Measurements from ENCODE around the gene GGT7.

GGT7 gene

GRCh38 chr20:34848597-34848996 lies 24.1 kb downstream of the GGT7 start:
- Mint-ChIP-seq H3K27me3 (peaks cover under 1% of the 10 kb centered on the region), H3K4me3 (no peak overlapping the region), H3K4me1 (no peaks in the 10 kb centered on the region), H3K27ac (no peak overlapping the region), H3K9me3 (no peaks in the 10 kb centered on the region), H3K36me3 (peaks cover 9% of the 10 kb centered on the region)
- DNase-seq (ENCODE audit: low spot score in 2 of 2) (no peak), ATAC-seq (ENCODE audit: low read depth) (no peak)

DNA sequence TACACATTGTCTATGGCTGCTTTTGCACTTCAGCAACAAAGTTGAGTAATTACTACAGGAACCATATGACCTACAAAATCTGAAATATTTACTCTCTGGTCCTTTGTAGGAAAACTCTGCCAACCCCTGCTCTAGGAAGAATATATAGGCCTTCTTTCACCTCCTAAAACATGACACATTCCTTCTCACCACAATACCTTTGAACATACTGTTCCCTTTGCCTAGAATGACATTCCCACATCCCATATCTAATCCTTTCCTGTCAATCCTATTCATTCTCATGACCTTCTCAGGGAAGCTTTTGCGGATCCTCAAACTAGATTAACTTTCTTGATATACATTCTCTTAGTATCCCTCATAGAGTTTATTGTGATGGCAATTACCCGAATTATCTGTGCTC lies 29.2 kb downstream of the GGT7 start:
- peaks cover 3% of the 10 kb centered on the region for H3K27me3 Mint-ChIP-seq
- DNase-seq (ENCODE audit: low spot score in 2 of 2) (no peak), ATAC-seq (ENCODE audit: low read depth) (no peak)
- no peak overlapping the region for H3K27ac Mint-ChIP-seq
- H3K36me3 Mint-ChIP-seq = peaks cover 5% of the 10 kb centered on the region
- H3K9me3 Mint-ChIP-seq = no peaks in the 10 kb centered on the region
- H3K4me1 Mint-ChIP-seq = no peaks in the 10 kb centered on the region
- no peak overlapping the region for H3K4me3 Mint-ChIP-seq

DNA sequence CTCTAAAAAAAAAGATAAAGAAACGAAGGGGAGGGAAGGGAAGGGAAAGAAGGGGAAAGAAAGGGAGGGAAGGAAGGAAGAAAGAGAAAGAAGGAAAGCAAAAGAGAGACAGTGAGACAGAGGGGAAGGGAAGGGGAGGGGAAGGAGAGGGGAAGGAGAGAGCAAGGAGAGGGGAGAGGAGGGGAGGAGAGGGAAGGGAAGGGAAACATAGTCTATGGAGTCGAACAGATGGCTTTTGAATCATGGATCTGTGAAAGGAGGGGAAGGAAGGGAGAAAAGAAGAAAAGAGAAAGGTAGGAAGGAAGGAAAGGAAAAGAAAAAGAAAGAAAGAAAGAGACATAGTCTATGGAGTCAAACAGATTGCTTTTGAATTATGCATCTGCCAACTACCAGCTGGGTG lies 30.5 kb downstream of the GGT7 start:
- H3K27me3 Mint-ChIP-seq = peaks cover 6% of the 10 kb centered on the region
- no peaks in the 10 kb centered on the region for H3K4me1 Mint-ChIP-seq
- DNase-seq (ENCODE audit: low spot score in 2 of 2) = no peak
- H3K27ac Mint-ChIP-seq = no peak overlapping the region
- H3K36me3 Mint-ChIP-seq = peaks cover 5% of the 10 kb centered on the region
- H3K9me3 Mint-ChIP-seq = no peaks in the 10 kb centered on the region
- no peak overlapping the region for H3K4me3 Mint-ChIP-seq
- ATAC-seq (ENCODE audit: low read depth) = no peak

- Mint-ChIP-seq H3K4me3 (no peak overlapping the region), H3K27me3 (peaks cover 13% of the 10 kb centered on the region), H3K4me1 (peaks cover 2% of the 10 kb centered on the region), H3K36me3 (no peaks in the 10 kb centered on the region), H3K9me3 (no peaks in the 10 kb centered on the region), H3K27ac (no peak overlapping the region)
- DNase-seq (ENCODE audit: low spot score in 2 of 2) (peak in 1 of 2 donors; percentile 35), ATAC-seq (ENCODE audit: low read depth) (peak; percentile 44)
These were observed 38.2 kb downstream of the GGT7 start for GRCh38 chr20:34834459-34834893.

GRCh38 chr20:34831936-34832335 lies 40.7 kb downstream of the GGT7 start:
- Mint-ChIP-seq H3K36me3 (no peaks in the 10 kb centered on the region), H3K9me3 (no peaks in the 10 kb centered on the region), H3K4me3 (no peak overlapping the region), H3K27me3 (peaks cover 10% of the 10 kb centered on the region), H3K27ac (no peak overlapping the region), H3K4me1 (peaks cover 2% of the 10 kb centered on the region)
- DNase-seq (ENCODE audit: low spot score in 2 of 2) (no peak), ATAC-seq (ENCODE audit: low read depth) (no peak)

DNA sequence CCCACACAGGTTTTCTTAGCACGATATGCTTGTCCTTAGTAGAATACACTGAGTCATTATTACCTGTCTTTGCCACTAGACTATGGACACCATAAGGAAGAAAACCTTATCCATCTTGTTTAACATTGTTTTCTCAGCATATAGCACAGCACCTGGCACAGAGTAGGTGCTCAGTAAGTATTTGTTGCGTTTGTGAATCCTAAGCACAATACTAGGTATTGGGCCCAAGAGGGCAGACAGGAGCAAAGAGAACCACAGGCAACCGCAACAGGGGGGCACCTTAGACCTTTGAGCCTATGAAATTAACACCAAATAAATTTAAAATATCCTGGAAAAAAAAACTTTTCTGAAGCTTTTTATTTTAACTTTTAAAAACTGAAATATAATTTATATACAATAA lies 43.5 kb downstream of the GGT7 start:
- no peak overlapping the region for H3K4me3 Mint-ChIP-seq
- DNase-seq (ENCODE audit: low spot score in 2 of 2) (no peak), ATAC-seq (ENCODE audit: low read depth) (no peak)
- peaks cover 9% of the 10 kb centered on the region for H3K27me3 Mint-ChIP-seq
- H3K9me3 Mint-ChIP-seq = no peaks in the 10 kb centered on the region
- H3K4me1 Mint-ChIP-seq = peaks cover 7% of the 10 kb centered on the region
- no peaks in the 10 kb centered on the region for H3K36me3 Mint-ChIP-seq
- H3K27ac Mint-ChIP-seq = no peak overlapping the region

DNA sequence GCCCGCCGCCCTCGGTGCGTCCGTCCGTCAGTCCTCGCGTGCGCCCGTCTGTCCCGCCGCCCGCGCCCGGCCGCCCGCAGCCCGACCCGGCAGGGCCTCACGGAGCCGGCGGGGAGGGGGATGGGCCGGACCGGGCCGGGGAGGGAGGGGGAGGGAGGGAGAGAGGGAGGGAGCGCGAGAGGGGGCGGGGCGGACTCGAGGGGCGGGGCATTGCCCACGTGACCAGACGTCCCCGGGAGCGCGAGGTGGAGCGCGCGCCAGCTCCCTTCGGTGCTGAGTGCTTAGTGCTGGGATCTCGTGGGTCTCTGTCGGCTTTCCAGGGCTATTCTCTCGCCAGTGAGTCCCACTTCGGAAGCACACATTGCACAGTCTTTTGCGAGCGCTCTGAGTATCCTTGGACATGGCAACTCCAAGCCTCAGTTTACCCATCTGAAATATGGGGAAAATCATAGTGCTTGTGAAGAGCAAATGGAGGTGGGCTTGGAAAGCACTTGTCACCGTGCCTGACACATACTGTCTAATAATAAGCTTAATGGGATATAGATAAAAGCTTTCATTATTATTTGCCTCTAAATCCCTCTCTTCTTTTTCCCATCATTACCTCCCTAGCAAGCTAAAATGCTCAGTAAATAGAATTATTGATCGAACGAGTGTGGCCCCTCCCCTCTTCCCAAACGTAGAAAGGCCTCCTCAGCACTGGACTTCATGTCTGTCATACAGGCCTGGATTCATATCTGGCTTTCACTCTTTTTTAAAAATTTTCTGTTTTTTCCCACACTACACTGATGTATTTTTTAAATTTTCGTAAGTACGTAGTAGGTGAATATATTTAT lies 46.9 kb downstream of the GGT7 start, which contains the start of gene NCOA6:
TSS of gene NCOA6 (minus strand) at position 122 of the 833 bp plus-strand sequence. CDS start 43,296 bp downstream, outside the sequence.
- Mint-ChIP-seq H3K36me3 (peaks cover 4% of the 10 kb centered on the region), H3K4me1 (peaks cover 25% of the 10 kb centered on the region), H3K27ac (peak within 1 kb of the TSS; percentile 79), H3K27me3 (no peaks in the 10 kb centered on the region), H3K4me3 (peak within 1 kb of the TSS; percentile 95), H3K9me3 (no peaks in the 10 kb centered on the region)
- DNase-seq (ENCODE audit: low spot score in 2 of 2) = peak in 1 of 2 donors; percentile 71
- ATAC-seq (ENCODE audit: low read depth) = peak; percentile 71

DNA sequence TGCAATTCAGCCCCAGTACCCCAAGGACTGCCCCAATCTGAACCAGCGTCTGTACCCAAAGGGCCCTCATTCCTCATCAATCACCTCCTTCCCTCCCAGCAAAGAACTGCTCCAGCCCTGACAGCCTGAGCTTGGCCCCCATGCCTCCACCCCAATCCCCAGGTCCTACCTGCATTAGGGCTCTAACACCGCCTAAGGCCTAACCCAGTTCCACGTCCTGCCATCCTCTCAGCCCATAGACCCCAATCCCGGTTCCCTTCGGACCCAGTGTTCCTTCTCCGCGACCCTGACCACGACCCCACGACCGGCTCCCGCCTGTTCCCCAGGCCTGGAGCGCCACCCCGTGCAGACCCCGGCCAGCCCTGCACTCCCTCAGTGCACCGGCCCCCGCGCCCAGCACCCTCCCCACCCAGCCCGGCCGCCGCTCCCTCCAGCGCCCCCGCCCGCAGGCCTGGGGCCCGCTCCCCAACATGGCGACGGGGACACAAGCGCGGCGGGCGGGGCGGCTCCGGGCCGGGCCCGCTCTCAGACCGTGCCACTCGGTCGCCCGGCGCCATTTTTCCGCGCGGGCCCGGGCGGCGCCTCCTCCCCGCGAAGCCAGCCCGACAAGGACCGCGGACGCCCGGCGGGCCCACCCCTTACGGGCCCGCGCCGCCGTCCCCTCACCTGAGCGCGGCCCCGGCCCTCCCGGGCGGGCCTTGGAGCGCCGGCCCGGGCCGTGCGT lies 47.7 kb downstream of the GGT7 start:
- peaks cover 26% of the 10 kb centered on the region for H3K4me1 Mint-ChIP-seq
- peak; percentile 60 to 76 for DNase-seq (ENCODE audit: low spot score in 2 of 2)
- H3K36me3 Mint-ChIP-seq = peaks cover 4% of the 10 kb centered on the region
- H3K27ac Mint-ChIP-seq = peak overlapping the region; percentile 79
- H3K9me3 Mint-ChIP-seq = no peaks in the 10 kb centered on the region
- H3K4me3 Mint-ChIP-seq = peak overlapping the region; percentile 95
- H3K27me3 Mint-ChIP-seq = no peaks in the 10 kb centered on the region
- ATAC-seq (ENCODE audit: low read depth) = peak; percentile 83

DNA sequence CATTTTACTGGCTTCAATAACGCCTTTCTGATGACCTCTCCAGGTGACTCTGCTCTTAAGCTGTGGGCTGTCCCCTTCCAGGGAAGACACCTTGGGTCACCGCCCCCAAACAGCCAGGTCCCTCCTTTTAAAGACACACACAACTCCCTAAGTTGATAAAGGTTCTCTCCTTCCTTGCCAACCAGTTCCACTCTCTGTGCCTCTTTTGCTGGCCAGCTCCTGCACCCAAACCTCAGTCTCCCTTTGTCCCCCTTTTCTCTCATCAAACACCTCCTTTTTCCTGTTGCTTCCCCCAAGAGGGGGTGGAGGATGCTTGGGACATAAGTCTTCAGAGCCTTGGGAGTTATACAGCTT lies 48.2 kb downstream of the GGT7 start:
- ATAC-seq (ENCODE audit: low read depth) = peak; percentile 59
- Mint-ChIP-seq H3K27ac (peak overlapping the region; percentile 79), H3K9me3 (no peaks in the 10 kb centered on the region), H3K27me3 (no peaks in the 10 kb centered on the region), H3K4me1 (peaks cover 26% of the 10 kb centered on the region), H3K36me3 (peaks cover 4% of the 10 kb centered on the region), H3K4me3 (peak overlapping the region; percentile 95)
- peak; percentile 53 to 57 for DNase-seq (ENCODE audit: low spot score in 2 of 2)

- Mint-ChIP-seq H3K27me3 (no peaks in the 10 kb centered on the region), H3K27ac (peak overlapping the region; percentile 79), H3K4me3 (peak overlapping the region; percentile 95), H3K4me1 (peaks cover 26% of the 10 kb centered on the region), H3K9me3 (no peaks in the 10 kb centered on the region), H3K36me3 (peaks cover 4% of the 10 kb centered on the region)
- ATAC-seq (ENCODE audit: low read depth) (no peak), DNase-seq (ENCODE audit: low spot score in 2 of 2) (no peak)
These were observed 48.6 kb downstream of the GGT7 start for GRCh38 chr20:34824026-34824425.

- peaks cover 39% of the 10 kb centered on the region for H3K4me1 Mint-ChIP-seq
- no peak overlapping the region for H3K4me3 Mint-ChIP-seq
- ATAC-seq (ENCODE audit: low read depth) (no peak), DNase-seq (ENCODE audit: low spot score in 2 of 2) (no peak)
- no peak overlapping the region for H3K27ac Mint-ChIP-seq
- no peaks in the 10 kb centered on the region for H3K9me3 Mint-ChIP-seq
- peaks cover 7% of the 10 kb centered on the region for H3K36me3 Mint-ChIP-seq
- no peaks in the 10 kb centered on the region for H3K27me3 Mint-ChIP-seq
These were observed 51.7 kb downstream of the GGT7 start for GRCh38 chr20:34820805-34821578.

DNA sequence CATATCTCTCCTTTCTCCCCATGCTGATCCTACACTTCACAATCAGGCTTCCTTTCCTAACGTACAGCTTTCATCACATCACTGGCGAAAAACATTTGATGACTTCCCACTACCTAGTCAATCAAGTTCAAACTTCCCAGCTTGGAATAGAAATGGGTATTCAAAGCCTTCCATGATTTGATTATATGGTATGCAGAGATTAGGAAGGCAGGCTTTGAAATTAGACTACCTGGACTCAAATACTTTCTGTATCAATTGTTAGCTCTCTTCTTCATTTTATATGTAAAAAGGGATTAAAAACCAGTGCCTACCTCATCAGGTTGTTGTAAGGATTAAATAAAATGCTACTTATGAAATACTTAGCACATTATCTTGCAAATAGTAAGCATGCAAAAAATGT lies 54.9 kb downstream of the GGT7 start:
- peaks cover 7% of the 10 kb centered on the region for H3K36me3 Mint-ChIP-seq
- no peak for DNase-seq (ENCODE audit: low spot score in 2 of 2)
- no peaks in the 10 kb centered on the region for H3K9me3 Mint-ChIP-seq
- H3K4me3 Mint-ChIP-seq = no peak overlapping the region
- ATAC-seq (ENCODE audit: low read depth) = no peak
- no peak overlapping the region for H3K27ac Mint-ChIP-seq
- H3K27me3 Mint-ChIP-seq = no peaks in the 10 kb centered on the region
- peaks cover 36% of the 10 kb centered on the region for H3K4me1 Mint-ChIP-seq

DNA sequence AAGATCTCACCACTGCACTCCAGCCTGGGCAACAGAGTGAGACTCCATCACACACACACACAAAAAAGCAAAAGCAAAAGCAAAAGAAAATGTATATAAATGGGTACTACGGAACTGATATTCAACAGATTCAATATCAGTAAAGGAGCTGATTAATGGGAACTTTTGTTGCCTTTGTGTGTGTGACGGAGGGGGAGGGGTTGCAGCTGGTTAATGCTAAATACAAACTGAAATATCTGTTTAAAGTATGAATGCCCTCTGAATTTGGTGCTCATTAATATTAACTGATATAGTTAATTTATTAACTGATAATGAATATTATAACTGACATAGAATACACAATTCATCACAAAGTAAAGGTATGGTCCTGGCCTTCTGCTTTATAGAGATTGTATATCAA lies 55.6 kb downstream of the GGT7 start:
- Mint-ChIP-seq H3K4me1 (peaks cover 32% of the 10 kb centered on the region), H3K27ac (no peak overlapping the region), H3K9me3 (no peaks in the 10 kb centered on the region), H3K36me3 (peaks cover 6% of the 10 kb centered on the region), H3K27me3 (no peaks in the 10 kb centered on the region), H3K4me3 (no peak overlapping the region)
- DNase-seq (ENCODE audit: low spot score in 2 of 2) (no peak), ATAC-seq (ENCODE audit: low read depth) (no peak)

GRCh38 chr20:34815636-34816035 lies 57.0 kb downstream of the GGT7 start:
- Mint-ChIP-seq H3K27me3 (no peaks in the 10 kb centered on the region), H3K4me1 (peaks cover 22% of the 10 kb centered on the region), H3K36me3 (peaks cover 2% of the 10 kb centered on the region), H3K27ac (no peak overlapping the region), H3K9me3 (no peaks in the 10 kb centered on the region), H3K4me3 (no peak overlapping the region)
- DNase-seq (ENCODE audit: low spot score in 2 of 2) = no peak
- no peak for ATAC-seq (ENCODE audit: low read depth)
